DOHH2 (cell line): ENCODE measurements around the gene ZMAT5.

ENCODE experiments used
- H3F3A ChIP-seq: fragments of 200-600 bp; sonication (generic), shearing (Covaris generic); 2 replicates; pipeline ENCODE4 v1.6.0; 2016; ENCODE audit warnings: antibody characterized with exemption, mild to moderate bottlenecking; ENCODE audit not compliant: control insufficient read depth, insufficient read depth
- H3K27ac ChIP-seq: fragments of 200-600 bp; sonication (generic); 2 replicates; pipeline ENCODE4 v1.5.1; 2014; ENCODE audit warnings: low read depth, mild to moderate bottlenecking, low read length, moderate library complexity
- H3K27me3 ChIP-seq: fragments of 200-600 bp; sonication (generic); 2 replicates; pipeline ENCODE4 v1.6.1; 2014; ENCODE audit warnings: mild to moderate bottlenecking, low read length, mixed read lengths; ENCODE audit not compliant: control insufficient read depth
- H3K36me3 ChIP-seq: fragments of 200-600 bp; sonication (generic); 2 replicates; pipeline ENCODE4 v1.6.1; 2014; ENCODE audit warnings: mild to moderate bottlenecking, low read length, moderate library complexity, mixed read lengths; ENCODE audit not compliant: control insufficient read depth
- H3K4me1 ChIP-seq: fragments of 200-600 bp; sonication (generic); 2 replicates; pipeline ENCODE4 v1.6.1; 2014; ENCODE audit warnings: mild to moderate bottlenecking, low read length, mixed read lengths; ENCODE audit not compliant: control insufficient read depth
- H3K4me2 ChIP-seq: fragments of 200-600 bp; sonication (generic); 2 replicates; pipeline ENCODE4 v1.6.0; 2014; ENCODE audit warnings: mild to moderate bottlenecking, low read length, moderate library complexity
- H3K4me3 ChIP-seq: fragments of 200-600 bp; sonication (generic); 2 replicates; pipeline ENCODE4 v1.5.1; 2014; ENCODE audit warnings: mild to moderate bottlenecking, low read length, mixed read lengths
- H3K79me2 ChIP-seq: fragments of 200-600 bp; sonication (generic); 2 replicates; pipeline ENCODE4 v1.6.1; 2014; ENCODE audit warnings: mild to moderate bottlenecking, low read length, mixed read lengths; ENCODE audit not compliant: control insufficient read depth
- H3K9me2 ChIP-seq: fragments of 200-600 bp; sonication (generic); replicated peaks from 2 replicates; pipeline ENCODE4 v1.6.1; 2014; ENCODE audit warnings: mild to moderate bottlenecking, low read length, mixed read lengths; ENCODE audit not compliant: control insufficient read depth
- H3K9me3 ChIP-seq: fragments of 200-600 bp; sonication (generic); 2 replicates; pipeline ENCODE4 v1.6.1; 2014; ENCODE audit warnings: antibody characterized with exemption, low read length, mixed read lengths; ENCODE audit not compliant: control insufficient read depth, insufficient read depth
- H4K20me1 ChIP-seq: fragments of 200-600 bp; sonication (generic); 2 replicates; pipeline ENCODE4 v1.6.0; 2014; ENCODE audit warnings: low read depth, mild to moderate bottlenecking, antibody characterized with exemption, low read length, moderate library complexity; ENCODE audit not compliant: control insufficient read depth, insufficient read depth
- CTCF ChIP-seq: fragments of 200-600 bp; sonication (generic); IDR thresholded peaks from one replicate; pipeline ENCODE4 v1.5.1; 2014; ENCODE audit warnings: antibody characterized with exemption, mild to moderate bottlenecking, low read depth, low read length; ENCODE audit not compliant: poor library complexity, severe bottlenecking
- EZH2phosphoT487 ChIP-seq: fragments of 200-600 bp; sonication (generic); IDR thresholded peaks from 2 replicates; pipeline ENCODE4 v1.6.1; 2017; ENCODE audit warnings: borderline replicate concordance, mild to moderate bottlenecking, antibody characterized with exemption, low read length, moderate library complexity, mixed read lengths

ZMAT5 gene

DNA sequence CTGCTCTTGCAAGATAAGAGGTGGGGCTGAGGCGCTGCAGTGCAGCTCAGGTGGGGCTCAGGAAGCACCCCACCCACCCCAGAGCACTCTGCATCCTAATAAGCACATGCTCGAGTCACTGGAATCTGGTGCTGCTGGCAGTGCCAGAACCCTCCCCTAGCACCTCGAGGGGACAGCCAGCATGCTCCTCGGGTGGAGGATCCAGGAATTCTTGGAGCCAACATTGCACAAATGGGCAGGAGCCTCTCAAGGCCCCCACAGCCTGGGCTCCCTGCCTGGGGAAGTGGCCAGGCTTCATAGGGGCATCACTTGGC lies 74.5 kb downstream of the ZMAT5 start:
- Histone ChIP-seq H3K9me3 (no peaks in the 10 kb centered on the region), H3K27ac (no peak overlapping the region), H3K4me2 (no peak overlapping the region), H3K4me3 (no peak overlapping the region), H3K27me3 (no peaks in the 10 kb centered on the region), H3K4me1 (no peaks in the 10 kb centered on the region), H3K36me3 (no peaks in the 10 kb centered on the region; the same call in 1 of the 2 replicates), H3K79me2 (no peaks in the 10 kb centered on the region), H3F3A (no peaks in the 10 kb centered on the region), H4K20me1 (no peaks in the 10 kb centered on the region), H3K9me2 (no peaks in the 10 kb centered on the region)
- TF ChIP-seq EZH2phosphoT487, result no peak

GRCh38 chr22:29691636-29692326 lies 75.0 kb downstream of the ZMAT5 start:
- H3K4me3 ChIP-seq, result no peak overlapping the region

DNA sequence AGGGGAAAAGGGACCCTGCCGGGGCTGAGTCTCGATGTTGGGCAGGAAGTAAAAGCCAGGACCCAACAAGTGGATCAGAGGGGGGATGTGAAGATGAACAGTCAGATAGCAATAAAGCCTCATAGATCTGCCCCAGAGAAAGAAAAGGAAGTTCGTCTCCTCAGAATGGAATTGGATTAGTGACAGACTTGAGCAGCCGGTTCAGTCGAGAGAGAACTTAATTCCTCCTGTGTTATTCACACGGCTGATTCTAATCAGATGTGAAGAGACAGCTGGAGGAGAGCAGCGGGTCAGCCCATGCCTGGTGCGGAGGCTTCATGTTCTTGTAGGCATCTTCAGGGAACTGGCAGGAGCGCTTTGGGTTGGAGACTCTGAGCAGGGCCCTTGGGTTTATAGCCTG lies 76.3 kb downstream of the ZMAT5 start:
- Histone ChIP-seq H3K4me1 (no peaks in the 10 kb centered on the region), H3F3A (no peaks in the 10 kb centered on the region), H4K20me1 (no peaks in the 10 kb centered on the region), H3K36me3 (no peaks in the 10 kb centered on the region; the same call in 1 of the 2 replicates), H3K27me3 (no peaks in the 10 kb centered on the region), H3K4me2 (no peak overlapping the region), H3K9me2 (no peaks in the 10 kb centered on the region), H3K9me3 (no peaks in the 10 kb centered on the region), H3K27ac (no peak overlapping the region), H3K4me3 (no peak overlapping the region), H3K79me2 (no peaks in the 10 kb centered on the region)
- TF ChIP-seq CTCF (no peak), EZH2phosphoT487 (no peak)

More at GRCh38 chr22:29691636-29692326, 75.0 kb downstream of the ZMAT5 start:
- no peaks in the 10 kb centered on the region for H3K9me2 ChIP-seq
- no peaks in the 10 kb centered on the region; the same call in 1 of the 2 replicates for H3K36me3 ChIP-seq
- no peaks in the 10 kb centered on the region for H3K27me3 ChIP-seq
- H3K9me3 ChIP-seq, result no peaks in the 10 kb centered on the region
- H3K27ac ChIP-seq, result no peak overlapping the region
- no peaks in the 10 kb centered on the region for H3F3A ChIP-seq
- H3K79me2 ChIP-seq, result no peaks in the 10 kb centered on the region
- no peak for TF ChIP-seq CTCF
- no peak for TF ChIP-seq EZH2phosphoT487
- no peaks in the 10 kb centered on the region for H4K20me1 ChIP-seq
- H3K4me1 ChIP-seq, result no peaks in the 10 kb centered on the region
- H3K4me2 ChIP-seq, result no peak overlapping the region

GRCh38 chr22:29689880-29690213 lies 77.0 kb downstream of the ZMAT5 start:
- Histone ChIP-seq H3K36me3 (peaks cover 1% of the 10 kb centered on the region; the same call in 1 of the 2 replicates), H3K27me3 (no peaks in the 10 kb centered on the region), H3K4me2 (no peak overlapping the region), H3K27ac (no peak overlapping the region), H3K4me1 (no peaks in the 10 kb centered on the region), H3K9me2 (no peaks in the 10 kb centered on the region), H3K4me3 (no peak overlapping the region), H3K9me3 (no peaks in the 10 kb centered on the region), H3K79me2 (no peaks in the 10 kb centered on the region), H4K20me1 (no peaks in the 10 kb centered on the region), H3F3A (no peaks in the 10 kb centered on the region)
- TF ChIP-seq CTCF, result peak; percentile 79
- no peak for TF ChIP-seq EZH2phosphoT487
